ENCODE data around the gene CRCP.

GRCh38 chr7:66145400-66146104 is 30.9 kb downstream of the CRCP start:
- TF ChIP-seq YY1 (IDR thresholded peaks at IDR 0.05; ENCODE audit: insufficient read depth, insufficient read length) (no peak), SUZ12 (IDR thresholded peaks at IDR 0.05; ENCODE audit: extremely low read depth, insufficient read depth, insufficient read length) (no peak), ZNF274 (IDR thresholded peaks at IDR 0.05; ENCODE audit: low read depth, low read length) (no peak)

Data from NT2/D1 (cell line).